ENCODE data around the gene EPC1.

EPC1 gene

GRCh38 chr10:32332299-32332750, 14.6 kb downstream of the EPC1 start:
- peak; percentile 67 for DNase-seq

DNA sequence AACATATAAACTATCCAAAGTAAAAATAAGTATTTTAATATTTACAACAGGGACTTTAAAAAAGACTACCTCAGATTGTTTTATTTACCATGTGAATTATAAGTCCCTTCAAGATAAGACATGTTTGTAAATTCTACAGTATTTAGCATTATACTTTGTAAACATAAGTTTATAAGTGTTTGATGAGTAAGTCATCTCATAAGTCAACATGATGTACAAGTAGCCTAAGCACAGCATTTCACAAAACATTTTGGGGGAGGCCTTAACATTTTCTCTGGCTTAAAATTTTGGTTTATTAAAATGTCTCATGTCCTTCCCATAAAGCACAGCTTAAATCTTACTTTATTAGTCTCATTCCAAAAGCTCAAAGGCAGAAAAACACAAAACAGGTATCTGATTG, 15.4 kb downstream of the EPC1 start:
- DNase-seq = no peak

DNA sequence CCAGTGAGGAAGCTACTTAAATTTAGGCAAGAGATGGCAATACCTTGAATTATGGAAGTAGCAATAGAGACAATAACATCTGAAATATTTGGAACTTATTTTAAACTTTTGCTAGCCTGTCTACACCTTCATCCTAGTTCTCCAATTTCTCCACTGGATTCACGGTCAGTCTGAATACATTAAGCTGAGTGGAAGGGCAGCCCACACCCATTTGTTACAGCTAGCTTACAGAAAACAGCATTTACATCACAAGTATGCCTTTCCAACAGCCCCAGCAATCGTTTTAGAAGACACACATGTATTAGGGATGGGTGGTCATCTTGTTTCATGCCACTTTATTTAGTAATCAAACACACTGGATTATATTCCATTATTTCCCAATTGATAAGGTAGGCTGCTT, 16.7 kb downstream of the EPC1 start:
- DNase-seq = no peak

GRCh38 chr10:32329061-32329460, 17.9 kb downstream of the EPC1 start:
- DNase-seq = no peak

DNA sequence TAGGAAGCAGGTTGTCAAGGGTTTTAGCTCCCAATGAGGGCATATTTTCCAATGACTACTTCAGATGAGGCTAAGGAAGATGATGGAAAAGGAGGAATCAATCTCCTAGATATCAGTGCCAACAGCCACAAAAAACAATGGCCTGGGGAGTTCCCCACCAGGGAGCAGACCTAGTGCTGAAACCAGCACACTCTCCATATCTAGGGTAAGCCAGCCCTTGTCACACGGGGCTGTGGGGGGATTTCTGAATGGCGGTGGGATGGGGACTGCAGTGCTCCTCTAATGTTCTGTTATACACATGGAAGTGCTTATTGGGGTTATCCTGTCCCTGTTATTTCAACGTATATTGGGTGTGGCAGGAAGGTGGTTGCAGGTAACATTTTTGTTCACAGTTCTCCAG, 18.5 kb downstream of the EPC1 start:
- peak; percentile 7 for DNase-seq

DNA sequence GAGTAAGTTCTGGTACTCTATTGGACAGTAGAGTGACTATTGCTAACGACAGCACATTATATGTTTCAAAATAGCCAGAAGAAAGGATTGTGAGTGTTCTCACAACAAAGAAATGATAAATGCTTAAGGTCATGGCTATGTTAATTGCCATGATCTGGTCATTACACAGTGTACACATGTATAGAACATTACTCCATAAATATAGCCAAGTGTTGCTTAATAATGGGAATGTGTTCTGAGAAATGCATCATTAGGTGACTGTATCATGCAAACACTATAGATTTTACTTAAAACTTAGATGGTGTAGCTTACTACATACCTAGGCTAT, 19.6 kb downstream of the EPC1 start:
- DNase-seq = no peak

DNA sequence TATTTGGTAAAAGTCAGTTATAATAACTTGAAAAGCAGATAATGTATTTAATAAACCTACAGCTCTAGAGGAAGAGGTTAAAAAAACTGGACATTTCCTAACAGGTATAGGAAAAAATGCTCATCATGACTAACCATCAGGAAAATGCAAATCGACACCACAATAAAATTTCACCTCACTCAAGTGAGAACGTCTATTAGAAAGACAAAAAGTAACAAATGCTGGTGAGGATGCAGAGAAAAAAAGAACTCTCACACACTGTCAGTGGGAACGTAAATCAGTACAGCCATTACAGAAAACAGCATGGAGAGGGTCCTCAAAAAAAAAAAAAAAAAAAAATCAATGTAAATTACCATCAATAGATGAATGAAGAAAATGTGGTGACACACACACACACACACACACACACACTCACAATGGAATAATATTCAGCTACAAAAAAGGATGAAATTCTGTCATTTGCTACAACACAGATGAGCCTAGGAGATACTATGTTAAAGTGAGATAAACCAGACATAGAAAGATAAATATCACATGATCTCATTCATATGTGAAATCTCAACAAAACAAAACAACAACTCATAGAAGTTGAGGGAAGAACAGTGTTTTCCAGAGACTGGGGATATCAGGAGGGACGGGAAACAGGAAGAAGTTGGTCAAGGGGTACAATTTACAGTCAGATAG, 20.1 kb downstream of the EPC1 start:
- no peak for DNase-seq

- no peak for DNase-seq
Observed at GRCh38 chr10:32326119-32326518, 20.8 kb downstream of the EPC1 start.

GRCh38 chr10:32323051-32323450, 23.9 kb downstream of the EPC1 start:
- no peak for DNase-seq

DNA sequence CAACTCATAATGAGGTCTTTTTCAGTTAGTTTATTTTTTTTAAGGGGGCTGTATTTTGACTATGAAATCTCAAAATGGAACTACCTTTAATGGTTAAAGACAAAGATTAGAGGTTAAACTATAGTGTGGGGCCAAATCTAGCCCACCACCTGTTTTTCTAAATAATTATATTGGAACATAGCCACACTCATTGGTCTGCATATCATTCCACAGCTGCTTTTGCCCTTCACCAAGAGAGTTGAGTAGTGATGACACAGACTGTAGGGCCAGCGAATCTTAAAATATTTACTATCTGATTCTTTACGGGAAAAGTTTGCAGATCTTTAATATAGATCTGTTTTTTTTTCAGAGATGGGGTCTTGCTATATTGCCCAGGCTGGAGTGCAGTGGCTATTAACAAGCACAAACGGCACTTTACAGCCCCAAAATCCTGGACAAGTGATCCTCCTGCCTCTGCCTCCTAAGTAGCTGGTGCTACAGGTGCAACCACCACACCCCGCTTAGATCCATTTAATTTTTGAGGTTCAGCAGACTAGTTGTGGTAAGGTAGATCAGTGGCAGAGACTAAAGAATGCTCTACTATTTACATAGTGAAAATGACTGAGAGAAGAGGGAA, 25.8 kb downstream of the EPC1 start:
- DNase-seq = no peak

DNA sequence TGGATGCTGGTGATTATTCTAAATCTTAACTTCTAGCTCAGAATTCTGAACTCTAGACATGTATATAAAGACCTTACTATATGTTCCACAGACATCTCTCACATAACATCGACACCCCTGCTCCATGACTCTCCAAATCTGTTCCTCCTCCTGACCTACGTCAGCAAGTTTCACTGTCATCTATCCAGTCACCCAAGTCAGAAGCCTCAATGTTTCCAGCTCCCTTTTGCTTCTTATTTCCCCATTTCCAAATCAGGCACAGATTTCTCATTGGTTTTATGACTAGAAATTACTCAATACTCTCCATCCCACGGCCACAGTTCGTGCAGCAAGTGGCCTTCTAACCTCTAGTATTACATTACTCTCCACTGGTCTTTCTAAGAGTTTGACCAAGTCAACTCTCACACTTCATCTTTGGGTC, 28.5 kb downstream of the EPC1 start:
- DNase-seq = no peak

DNA sequence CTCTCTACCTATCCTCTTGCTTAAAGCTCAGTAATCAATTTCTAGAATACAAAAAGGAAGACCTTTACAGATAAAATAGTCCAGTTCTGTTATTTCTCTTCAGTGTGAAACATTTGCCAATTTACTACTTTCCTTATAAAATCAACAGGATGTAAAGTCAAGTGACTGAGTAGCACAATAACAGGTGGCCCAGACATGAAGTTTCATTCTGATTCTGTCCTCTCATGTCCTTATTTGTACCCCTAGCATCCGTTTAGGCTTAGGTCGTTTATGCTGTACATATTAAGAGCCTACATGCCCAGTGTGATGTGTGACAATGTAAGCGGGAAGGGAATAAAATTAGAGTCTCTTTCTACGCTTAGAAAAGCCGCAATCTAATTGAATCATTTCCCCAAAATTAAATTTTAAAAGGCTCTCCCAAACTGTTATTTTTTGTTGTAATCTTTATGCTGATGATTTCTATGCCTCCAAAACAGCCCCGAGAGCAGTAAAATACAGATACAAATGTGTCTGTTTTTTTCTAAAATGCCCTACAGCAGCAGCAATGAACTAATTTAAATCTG, 29.1 kb downstream of the EPC1 start:
- no peak for DNase-seq

GRCh38 chr10:32315424-32315823, 31.5 kb downstream of the EPC1 start:
- DNase-seq = no peak

- no peak for DNase-seq
Observed at GRCh38 chr10:32314588-32314987, 32.4 kb downstream of the EPC1 start.

- DNase-seq = peak; percentile 11
Observed at GRCh38 chr10:32308027-32308603, 38.8 kb downstream of the EPC1 start.

DNA sequence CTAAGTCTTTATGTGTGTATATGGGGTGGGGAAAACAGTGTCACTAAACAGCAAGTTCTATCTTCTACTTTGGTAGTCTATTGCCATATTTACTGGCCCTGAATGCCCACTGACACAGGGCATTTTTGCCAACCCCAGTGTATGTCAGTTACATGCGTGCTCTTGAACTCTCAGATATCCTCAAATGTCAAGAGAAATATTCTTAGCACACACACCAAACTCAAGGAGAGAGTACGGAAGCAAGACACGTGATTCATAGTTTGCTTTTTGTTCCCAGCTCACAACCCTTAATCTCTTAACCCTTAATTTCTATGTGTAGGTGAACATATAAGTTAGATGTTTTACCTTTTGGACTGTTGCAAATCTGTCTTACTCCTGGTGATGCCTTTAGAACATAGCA, 39.3 kb downstream of the EPC1 start:
- DNase-seq = no peak

- no peak for DNase-seq
Observed at GRCh38 chr10:32299354-32299980, 47.5 kb downstream of the EPC1 start.

DNA sequence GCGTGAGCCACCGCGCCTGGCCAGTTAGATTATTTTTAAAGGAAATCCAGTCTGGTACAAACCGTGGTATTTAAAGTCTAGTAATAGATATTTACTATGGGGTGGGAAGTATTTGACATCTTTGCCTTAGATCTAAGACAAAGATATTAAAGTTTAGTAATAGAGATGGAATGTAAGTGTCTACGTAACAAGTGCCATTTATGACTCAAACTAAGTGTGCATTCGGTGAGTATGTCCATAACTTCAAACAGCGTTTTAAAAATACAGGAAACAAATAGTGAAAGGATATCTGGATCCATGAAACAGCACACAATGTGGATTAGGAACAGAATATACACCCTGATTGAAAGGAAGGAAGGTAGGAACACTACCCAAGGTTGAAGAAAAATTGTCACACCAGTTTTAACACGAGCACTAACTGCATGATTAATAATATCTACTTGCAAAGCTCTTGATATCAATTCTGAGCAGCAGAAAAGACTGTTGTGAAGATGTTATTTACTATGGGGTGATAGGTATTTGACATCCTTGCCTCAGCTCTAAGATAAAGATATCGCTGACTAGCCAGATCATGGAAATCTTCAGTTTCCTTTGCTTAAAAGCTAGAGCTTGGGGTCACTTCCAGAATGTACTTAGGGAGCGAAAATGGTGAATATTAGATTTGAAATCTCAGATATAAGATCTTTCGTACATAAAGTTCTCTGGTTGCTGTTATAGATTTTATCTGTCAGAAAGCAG, 48.7 kb downstream of the EPC1 start:
- no peak for DNase-seq

DNA sequence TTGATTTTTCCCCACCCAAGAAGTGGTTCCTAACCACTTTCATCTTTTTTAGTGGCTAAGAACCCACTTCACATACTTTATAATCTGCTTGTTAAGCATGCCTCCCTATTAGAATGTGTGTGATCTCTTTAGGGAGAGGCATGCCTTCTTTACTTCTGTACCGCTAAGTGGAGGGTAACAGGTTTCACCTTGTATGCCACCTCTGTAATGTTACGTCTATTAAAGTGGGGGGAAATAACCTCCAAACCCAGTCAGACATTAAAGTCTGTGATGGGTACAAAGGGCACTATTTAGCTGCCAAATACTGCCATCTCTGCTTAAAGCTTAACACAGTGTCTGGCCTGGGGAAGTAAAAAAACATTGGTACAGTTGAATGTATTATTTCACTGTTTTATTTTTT, 51.9 kb downstream of the EPC1 start:
- no peak for DNase-seq

- DNase-seq = no peak
Observed at GRCh38 chr10:32293581-32293980, 53.4 kb downstream of the EPC1 start.

- no peak for DNase-seq
Observed at GRCh38 chr10:32279795-32280194, 67.2 kb downstream of the EPC1 start.

GRCh38 chr10:32273336-32273735, 73.6 kb downstream of the EPC1 start:
- no peak for DNase-seq

DNA sequence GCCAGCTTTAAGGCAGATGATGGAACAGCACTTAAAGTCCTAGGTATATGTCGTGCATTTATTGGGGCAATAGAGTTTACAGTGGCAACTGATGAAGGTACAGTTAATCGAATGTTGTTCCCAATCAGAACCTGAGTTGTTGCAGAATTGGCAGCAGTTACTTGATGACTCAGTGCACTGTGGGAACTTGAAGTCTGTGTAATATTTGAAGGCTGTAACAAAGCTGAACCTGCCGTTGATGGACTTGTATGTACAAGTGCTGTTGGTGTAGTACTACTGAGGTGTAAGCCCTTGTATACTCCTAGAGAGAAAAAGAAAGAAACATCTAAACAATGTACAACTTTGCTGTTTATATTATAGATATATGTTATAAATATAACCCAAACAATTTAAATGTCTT, 75.3 kb downstream of the EPC1 start:
- DNase-seq = no peak

Measured in effector CD4-positive, alpha-beta T cell (primary cell).